Activated CD4-positive, alpha-beta T cell treated with anti-CD3 and anti-CD28 coated beads, Interleukin-2, amount 50 U/mL, for 16 hours (primary cell): ENCODE results near the gene STEAP4.
A peak's percentile ranks its signal among the peaks of the same experiment; 100 is the strongest.
"Not testable (repeated sequence)": the region's sequence is repeated elsewhere in the genome, so short reads cannot be mapped to it uniquely, and the experiment has no call there.

Experiments
- DNase-seq: peaks from one replicate; pipeline ENCODE4 v3.0.0-alpha.2; 2020

The STEAP4 gene

GRCh38 chr7:88267421-88267820, 39.3 kb downstream of the STEAP4 start:
- DNase-seq: no peak

GRCh38 chr7:88264987-88265386, 41.7 kb downstream of the STEAP4 start:
- not testable (repeated sequence) for DNase-seq

DNA sequence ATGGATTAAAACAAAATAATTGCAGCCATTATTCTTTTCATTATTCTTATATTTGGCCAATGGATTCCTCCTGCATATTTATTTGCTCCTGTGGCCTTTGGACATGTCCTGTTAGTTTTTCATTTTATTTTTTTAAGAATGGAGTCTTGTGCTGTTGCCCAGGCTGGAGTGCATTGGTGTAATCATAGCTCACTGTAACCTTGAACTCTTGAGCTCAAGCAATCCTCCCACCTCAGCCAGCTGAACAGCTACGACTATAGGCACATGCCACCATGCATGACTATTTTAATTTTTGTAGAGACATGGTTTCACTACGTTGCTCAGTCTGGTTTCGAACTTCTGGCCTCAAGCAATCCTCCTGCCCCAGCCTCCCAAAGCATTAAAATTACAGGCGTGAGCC, 44.1 kb downstream of the STEAP4 start:
- no peak for DNase-seq

DNA sequence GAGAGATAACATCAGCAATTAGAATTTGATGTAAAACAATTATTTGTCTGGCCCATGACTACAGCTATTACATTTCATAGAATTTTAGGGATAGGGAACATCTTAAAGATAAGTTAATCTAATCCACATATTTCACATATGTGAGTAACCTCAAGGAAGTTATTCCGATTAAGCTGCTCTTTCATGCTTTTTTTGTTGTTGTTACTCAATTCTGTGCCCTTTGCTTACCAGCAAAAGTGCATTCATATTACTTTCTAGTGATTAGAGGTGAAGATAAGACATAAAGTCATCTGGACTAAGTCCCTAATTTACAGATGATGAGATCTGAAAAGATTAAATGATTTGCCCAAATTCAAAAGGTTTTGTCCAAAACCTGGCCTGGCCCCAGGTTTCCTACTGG, 46.0 kb downstream of the STEAP4 start:
- no peak for DNase-seq

DNA sequence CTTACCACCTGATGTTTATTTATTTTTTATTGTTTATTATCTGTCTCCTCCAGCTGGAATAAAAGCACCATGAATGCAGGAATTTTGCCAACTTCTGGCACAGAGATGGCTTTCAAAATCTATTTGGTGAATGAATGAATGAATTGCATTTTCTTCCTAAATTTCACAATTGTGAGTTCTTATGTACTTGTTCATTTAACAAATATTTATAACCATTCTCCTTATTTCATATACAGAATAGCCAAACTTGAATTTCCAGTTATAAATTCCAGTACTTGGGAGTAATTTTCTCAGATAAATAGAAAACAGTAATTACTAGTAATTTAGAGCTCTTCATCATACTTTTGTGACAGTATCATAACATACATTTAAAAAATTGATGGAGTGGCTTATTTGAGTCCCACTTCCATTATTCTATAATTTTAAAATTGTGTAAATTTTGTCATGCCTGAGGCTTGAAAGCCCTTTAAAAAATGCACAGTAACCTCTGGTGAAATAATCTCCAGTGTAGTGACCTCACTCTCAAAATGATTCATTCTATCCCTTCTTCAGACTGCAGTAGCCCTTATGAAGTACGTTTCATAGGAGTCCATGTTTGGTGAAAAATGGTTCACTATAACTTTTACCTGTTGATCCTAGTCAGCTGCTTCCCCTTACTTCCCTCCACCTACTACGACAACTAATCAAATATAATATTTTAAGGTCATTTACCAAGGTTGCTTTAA, 46.9 kb downstream of the STEAP4 start:
- no peak for DNase-seq

GRCh38 chr7:88258296-88258695, 48.4 kb downstream of the STEAP4 start:
- not testable (repeated sequence) for DNase-seq

DNA sequence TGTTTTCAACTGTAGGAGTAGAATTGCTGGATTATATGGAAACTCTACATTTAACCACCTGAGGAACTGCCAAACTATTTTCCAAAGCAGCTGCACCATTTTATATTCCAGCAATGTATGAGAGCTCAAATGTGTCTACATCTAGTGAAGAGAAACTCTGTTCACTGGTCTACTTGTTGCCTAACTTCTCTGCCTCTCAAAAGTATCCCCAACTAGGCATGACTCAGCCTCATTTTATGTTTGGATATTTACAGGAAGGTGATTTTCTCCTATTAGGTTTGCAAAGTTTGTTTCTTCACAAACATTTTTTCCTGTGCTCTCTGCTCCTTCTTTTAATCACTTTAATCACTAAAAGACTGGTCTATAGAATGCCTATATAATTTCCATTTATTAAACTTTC, 49.8 kb downstream of the STEAP4 start:
- DNase-seq: no peak

DNA sequence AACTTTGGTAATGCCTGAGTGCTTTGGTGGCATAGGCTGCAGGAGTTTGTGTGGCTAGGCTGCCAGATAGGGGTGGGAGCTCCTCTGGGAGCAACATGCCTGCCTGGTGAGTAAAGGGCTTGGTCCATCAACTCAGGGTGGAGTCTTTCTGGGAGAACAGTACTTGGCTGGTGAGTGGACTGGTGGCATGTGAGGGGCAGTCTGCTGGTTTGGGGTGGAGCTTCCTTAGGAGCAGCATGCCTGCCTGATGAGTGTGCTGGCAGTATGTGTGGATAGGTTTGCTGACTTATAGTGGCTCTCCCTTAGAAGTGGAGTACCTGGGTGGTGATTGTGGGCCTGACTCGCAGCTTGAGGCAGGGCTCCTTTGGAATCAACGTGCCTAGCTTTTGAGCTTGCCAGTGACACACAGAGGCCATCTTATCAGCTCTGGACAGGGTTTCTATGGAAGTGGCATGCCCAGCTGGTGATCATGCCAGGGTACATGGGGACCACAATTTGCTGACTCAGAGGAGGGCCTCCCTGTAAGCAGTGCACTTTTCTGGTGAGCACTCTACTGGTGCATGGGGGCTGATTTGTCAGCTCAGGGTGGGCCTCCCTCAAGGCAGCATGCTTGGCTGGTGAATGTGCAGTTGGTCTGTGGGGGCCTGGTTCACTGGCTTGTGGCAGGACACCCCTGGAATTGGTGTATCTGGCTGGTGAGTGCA, 51.8 kb downstream of the STEAP4 start:
- no peak for DNase-seq

- no peak for DNase-seq
Measured at GRCh38 chr7:88253640-88254039, 53.1 kb downstream of the STEAP4 start.

DNA sequence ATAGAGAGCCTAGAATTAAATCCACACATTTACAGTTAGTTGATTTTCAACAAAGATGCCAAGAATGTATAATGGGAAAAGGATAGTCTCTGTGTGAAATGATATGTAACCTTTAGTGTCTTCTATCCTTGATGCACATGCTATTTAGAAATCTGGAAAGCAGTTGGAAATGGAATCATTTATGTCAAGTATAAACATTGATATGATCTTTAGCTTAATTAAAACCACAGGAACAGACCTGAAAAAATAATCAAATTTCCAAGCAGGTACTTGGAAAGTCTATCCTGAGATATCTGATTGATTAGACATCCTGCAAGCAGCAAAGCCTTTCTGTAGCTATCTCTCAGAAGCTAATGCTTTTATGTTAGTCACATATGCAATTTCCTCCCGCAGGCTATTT, 62.4 kb downstream of the STEAP4 start:
- DNase-seq: no peak

DNA sequence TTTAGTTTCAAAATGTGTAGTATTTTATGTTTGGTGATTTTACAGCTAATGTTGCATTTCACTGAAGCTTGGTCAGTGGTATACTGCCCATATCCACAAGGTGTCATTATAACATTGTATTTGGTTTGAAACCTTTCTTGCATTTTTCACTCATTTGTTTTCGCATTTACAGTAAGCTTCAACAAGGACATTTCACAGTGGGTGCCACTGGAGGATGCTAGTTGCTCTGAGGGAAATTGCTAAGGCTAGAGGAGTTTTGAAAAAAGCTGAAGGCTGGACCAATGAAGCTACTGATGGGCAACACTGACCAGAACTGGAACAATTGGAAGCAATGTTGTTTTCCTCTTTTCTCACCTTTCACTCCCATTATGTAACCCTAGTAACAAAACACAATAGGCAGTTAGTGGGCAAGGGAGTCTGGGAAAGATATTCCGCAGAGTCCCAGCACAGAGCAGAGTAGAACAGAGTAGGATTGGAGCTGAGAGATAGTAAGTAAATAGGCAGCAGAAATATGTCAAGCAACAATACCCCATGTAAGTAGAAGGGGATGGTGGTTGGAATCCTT, 63.3 kb downstream of the STEAP4 start:
- DNase-seq: peak; percentile 22

DNA sequence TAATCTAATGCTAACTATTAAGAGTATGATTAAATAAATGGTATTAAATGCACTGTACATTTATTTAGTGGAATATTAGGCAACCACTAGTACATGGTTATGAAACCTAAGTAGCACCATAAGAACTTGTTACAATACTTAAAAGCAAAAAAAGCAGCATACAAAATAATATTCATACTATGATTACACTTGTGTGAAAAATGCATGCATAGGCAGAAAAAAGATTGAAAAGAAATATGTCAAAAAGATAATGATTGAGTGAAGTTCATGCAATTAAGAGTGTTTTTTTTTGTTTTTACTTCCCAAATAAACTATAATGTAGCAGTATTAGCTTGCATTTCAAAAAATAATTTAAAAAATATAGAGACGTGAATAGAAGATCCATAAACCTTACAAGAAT, 66.8 kb downstream of the STEAP4 start:
- DNase-seq: no peak

GRCh38 chr7:88233828-88234227, 72.9 kb downstream of the STEAP4 start:
- no peak for DNase-seq

DNA sequence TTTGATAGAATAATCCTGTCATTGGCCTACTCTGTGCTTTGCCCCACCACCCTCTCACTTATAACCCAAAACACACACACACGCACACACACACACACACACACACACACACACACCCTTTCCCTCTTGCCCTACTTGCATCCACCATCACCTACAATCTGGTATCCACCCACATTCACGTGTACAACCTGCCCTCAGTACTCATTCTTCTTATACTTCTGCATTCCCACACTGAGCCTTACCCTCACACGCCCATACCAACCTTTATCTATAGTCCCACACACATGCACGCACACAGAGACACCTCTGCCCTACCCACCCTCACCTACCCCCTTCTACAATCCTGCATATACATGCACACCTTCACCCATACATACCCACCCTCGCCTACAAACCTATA, 76.0 kb downstream of the STEAP4 start:
- DNase-seq: no peak

- no peak for DNase-seq
Measured at GRCh38 chr7:88229302-88229995, 77.2 kb downstream of the STEAP4 start.

DNA sequence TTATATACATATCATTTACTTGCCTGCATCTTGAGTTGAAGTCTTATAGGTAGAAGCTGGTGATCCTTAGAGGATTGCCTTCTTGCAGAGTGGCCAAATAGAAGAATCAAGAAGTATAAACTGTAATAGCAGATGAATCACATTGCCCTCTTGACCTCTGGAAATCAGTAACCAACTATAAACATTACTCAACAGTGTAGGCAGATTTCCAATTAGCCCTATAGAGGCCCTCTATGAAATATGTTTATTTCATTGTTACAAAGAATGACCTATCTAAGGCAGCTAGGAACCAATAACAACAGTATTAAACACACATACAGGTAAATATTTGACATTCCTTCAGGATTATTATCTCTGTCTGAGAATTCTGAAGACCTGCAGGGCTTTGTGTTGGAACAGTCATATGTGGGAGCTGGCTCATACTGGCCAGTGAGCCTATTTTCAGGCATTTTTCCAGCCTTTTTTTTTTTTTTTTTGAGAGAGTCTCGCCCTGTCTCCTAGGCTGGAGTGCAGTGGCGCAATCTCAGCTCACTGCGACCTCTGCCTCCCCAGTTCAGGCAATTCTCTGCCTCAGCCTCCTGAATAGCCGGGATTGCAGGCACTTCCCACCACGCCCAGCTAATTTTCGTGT, 79.7 kb downstream of the STEAP4 start:
- no peak for DNase-seq

- DNase-seq: no peak
Measured at GRCh38 chr7:88226201-88226600, 80.5 kb downstream of the STEAP4 start.

DNA sequence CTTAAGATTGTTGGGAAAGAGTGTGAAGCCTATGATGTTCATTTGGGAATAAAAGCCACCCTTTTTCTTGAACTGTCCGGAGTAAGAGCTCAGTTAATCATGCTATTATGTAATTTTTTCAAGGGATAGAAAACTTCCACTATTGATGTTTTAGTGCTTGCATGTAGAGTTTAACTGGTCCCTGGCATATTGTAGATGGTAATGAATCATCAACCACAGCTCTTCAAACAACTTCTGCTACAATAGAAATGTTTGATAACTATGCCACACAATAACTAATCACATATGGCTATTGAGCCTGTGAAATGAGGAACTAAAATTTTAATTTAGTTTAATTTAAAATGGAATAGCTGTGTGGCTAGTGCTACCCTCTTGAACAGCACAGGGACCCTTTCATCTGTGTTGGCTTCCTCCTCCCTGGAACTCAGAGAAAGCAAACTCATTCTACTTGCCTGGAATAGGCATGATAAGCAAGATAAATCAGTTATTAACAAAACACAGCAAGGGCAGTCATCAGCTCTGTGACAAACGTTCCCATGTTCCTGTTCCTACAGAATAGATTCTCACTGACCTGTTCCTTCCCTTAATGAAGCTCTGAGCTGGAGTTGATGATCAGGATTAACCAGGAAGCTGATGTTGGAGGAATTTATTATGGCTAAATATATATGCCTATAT, 82.0 kb downstream of the STEAP4 start:
- DNase-seq: no peak

- DNase-seq: no peak
Measured at GRCh38 chr7:88223265-88223664, 83.4 kb downstream of the STEAP4 start.
